A549 (cell line): ENCODE data around the gene COX7A2. TPM values are rescaled to one million over a fixed set of nuclear protein-coding genes. Genes with fewer than 3 reads are reported as not detected.

Experiments used
- ATAC-seq, 2 experiments: fragments of 200-7000 bp in 1 of 2; fragments of >200 bp in 1 of 2; cut with Nextera tagmentation in 1 of 2; cut with Tn5 transposase in 1 of 2; 3 replicates each; pipeline versions ENCODE4 v1.8.0 to v1.9.1; 2018 to 2020; ENCODE audit warnings: mild to moderate bottlenecking in 1 of 2, moderate library complexity in 1 of 2
- CTCF ChIA-PET: fragments of 300-600 bp; sonication (Branson Sonifier 250); formaldehyde crosslinking; extraction: SDS; loops from one replicate; lab custom pipeline; 2021; ENCODE audit warnings: antibody characterized with exemption, inconsistent platforms; lab: Yijun Ruan, JAX
- POLR2A ChIA-PET: fragments of 350-600 bp; formaldehyde crosslinking; extraction: SDS; loops from one replicate; lab custom pipeline; 2021; ENCODE audit warnings: antibody characterized with exemption, inconsistent platforms; lab: Yijun Ruan, JAX
- DNase-seq, 2 experiments: peaks; one replicate each; pipeline versions ENCODE4 v3.0.0 to v3.0.0-alpha.2; 2011 to 2016; ENCODE audit warnings: low read depth in 1 of 2, low spot score in 1 of 2
- FAIRE-seq: peaks from 2 replicates; lab custom pipeline; 2011; peaks lifted over from hg19 to GRCh38; lab: Jason Lieb, UNC
- H3K27ac ChIP-seq, 2 experiments: fragments of >200 bp; sonication (Bioruptor Twin); formaldehyde crosslinking; 3 replicates each; pipeline ENCODE4 v1.5.1; 2016 to 2017
- H3K4me1 ChIP-seq: fragments of >200 bp; sonication (Bioruptor Twin); formaldehyde crosslinking; 3 replicates; pipeline ENCODE4 v1.6.1; 2016
- H3K4me2 ChIP-seq: fragments of >200 bp; sonication (Bioruptor Twin); formaldehyde crosslinking; 3 replicates; pipeline ENCODE4 v1.6.1; 2016
- H3K4me3 ChIP-seq: fragments of >200 bp; sonication (Bioruptor Twin); formaldehyde crosslinking; 3 replicates; pipeline ENCODE4 v1.5.1; 2016
- H3K9me3 ChIP-seq: fragments of >200 bp; sonication (Bioruptor Twin); formaldehyde crosslinking; 3 replicates; pipeline ENCODE4 v1.6.1; 2016
- BHLHE40 ChIP-seq: IDR thresholded peaks from 2 replicates; pipeline ENCODE4 v1.6.1; 2012; ENCODE audit warnings: low read depth, low read length, inconsistent platforms
- CEBPB ChIP-seq, 2 experiments: fragments of >200 bp in 1 of 2; sonication (Bioruptor Twin) in 1 of 2; formaldehyde crosslinking in 1 of 2; IDR thresholded peaks; 2 replicates each; pipeline ENCODE4 v1.6.1; 2012 to 2016
- CHD2 ChIP-seq: fragments of 150-350 bp; IDR thresholded peaks from 2 replicates; pipeline ENCODE4 v1.6.1; 2014; ENCODE audit warnings: low read length; ENCODE audit not compliant: partially characterized antibody
- EHMT2 ChIP-seq: fragments of 200-600 bp; sonication (generic); IDR thresholded peaks from 2 replicates; pipeline ENCODE4 v1.6.1; 2016; ENCODE audit warnings: antibody characterized with exemption, low read depth, mild to moderate bottlenecking, moderate library complexity
- EP300 ChIP-seq, 2 experiments: fragments of >200 bp; sonication (Bioruptor Twin); formaldehyde crosslinking; IDR thresholded peaks; 2 replicates in 1 of 2; 3 replicates in 1 of 2; pipeline ENCODE4 v1.6.1; 2016 to 2017
- FOSL2 ChIP-seq, 2 experiments: fragments of 450-650 bp in 1 of 2; fragments of >200 bp in 1 of 2; sonication (Bioruptor Twin) in 1 of 2; formaldehyde crosslinking; IDR thresholded peaks; 2 replicates each; pipeline versions ENCODE4 v1.5.0 to v1.6.1; 2016 to 2020; ENCODE audit warnings: mild to moderate bottlenecking in 1 of 2, moderate library complexity in 1 of 2
- FOXS1 ChIP-seq: fragments of 250-450 bp; sonication (Bioruptor Pico); IDR thresholded peaks from 2 replicates; pipeline ENCODE4 v1.5.0; 2020; ENCODE audit warnings: mild to moderate bottlenecking, moderate library complexity
- HEYL ChIP-seq: fragments of 250-450 bp; sonication (Bioruptor Pico); IDR thresholded peaks from 2 replicates; pipeline ENCODE4 v1.8.0; 2021; ENCODE audit warnings: mild to moderate bottlenecking, moderate library complexity
- HOXA7 ChIP-seq: fragments of 250-450 bp; sonication (Bioruptor Pico); IDR thresholded peaks from 2 replicates; pipeline ENCODE4 v1.5.0; 2020; ENCODE audit warnings: mild to moderate bottlenecking, moderate library complexity
- HOXB13 ChIP-seq: fragments of 250-450 bp; sonication (Bioruptor Pico); IDR thresholded peaks from 2 replicates; pipeline ENCODE4 v1.5.0; 2020; ENCODE audit warnings: low read depth, mild to moderate bottlenecking, moderate library complexity
- HOXB5 ChIP-seq: fragments of 250-450 bp; sonication (Bioruptor Pico); IDR thresholded peaks from 2 replicates; pipeline ENCODE4 v1.5.0; 2020; ENCODE audit warnings: mild to moderate bottlenecking, moderate library complexity
- JUN ChIP-seq, 2 experiments: fragments of >200 bp; sonication (Bioruptor Twin); formaldehyde crosslinking; IDR thresholded peaks; 2 replicates in 1 of 2; 3 replicates in 1 of 2; pipeline ENCODE4 v1.6.1; 2016 to 2017
- KDM1A ChIP-seq: fragments of 200-600 bp; sonication (generic); IDR thresholded peaks from 2 replicates; pipeline ENCODE4 v1.6.1; 2016; ENCODE audit warnings: low read depth, mild to moderate bottlenecking
- NFE2L2 ChIP-seq: fragments of 150-350 bp; conservative IDR thresholded peaks from 2 replicates; pipeline ENCODE4 v1.6.1; 2014; ENCODE audit warnings: low read length
- NR3C1 ChIP-seq: fragments of >200 bp; sonication (Bioruptor Twin); formaldehyde crosslinking; IDR thresholded peaks from 3 replicates; pipeline ENCODE4 v1.6.1; 2017
- POLR2A ChIP-seq: IDR thresholded peaks from 2 replicates; pipeline ENCODE4 v1.6.1; 2012; ENCODE audit warnings: mild to moderate bottlenecking, low read length
- POLR2AphosphoS2 ChIP-seq: conservative IDR thresholded peaks from 2 replicates; pipeline ENCODE4 v1.6.1; 2012; ENCODE audit warnings: low read length, improper control_type of control experiment, inconsistent platforms
- RCOR1 ChIP-seq: fragments of 150-350 bp; IDR thresholded peaks from 2 replicates; pipeline ENCODE4 v1.6.1; 2014; ENCODE audit warnings: antibody characterized with exemption, low read length, low read depth
- RNF2 ChIP-seq: fragments of 200-600 bp; sonication (generic); IDR thresholded peaks from 2 replicates; pipeline ENCODE4 v1.6.1; 2016; ENCODE audit warnings: low read depth, mild to moderate bottlenecking, antibody characterized with exemption, moderate library complexity, borderline replicate concordance
- TFCP2L1 ChIP-seq: fragments of 250-450 bp; sonication (Bioruptor Pico); IDR thresholded peaks from 2 replicates; pipeline ENCODE4 v1.5.0; 2021; ENCODE audit warnings: mild to moderate bottlenecking
- WGBS: methylation state at CpG from one replicate; pipeline ENCODE4 v1.1.6; 2017; ENCODE audit errors: missing lambda C conversion rate; 5-methylcytosine and 5-hydroxymethylcytosine counted together
- polyA plus RNA-seq, 4 experiments: library from polyadenylated mRNA; depleted of rRNA in 3 of 4; stranded (reverse); fragments of >200 nt; fragmentation: RNase III in 1 of 4; extraction: RNeasy Plus Mini Kit Qiagen cat#74134 plus additional on column Dnase treatment in 1 of 4; gene quantifications; 2 replicates in 3 of 4; 3 replicates in 1 of 4; pipeline ENCODE4 v1.2.3, GENCODE V29; 2011 to 2017
- TF ChIP-seq, protein P1 (sequence below): IDR thresholded peaks from 2 replicates; pipeline ENCODE4 v1.6.1; 2012; ENCODE audit warnings: low read depth, borderline replicate concordance
- TF ChIP-seq, protein P2 (sequence below): fragments of 250-450 bp; sonication (Bioruptor Pico); IDR thresholded peaks from 2 replicates; pipeline ENCODE4 v1.5.0; 2021; ENCODE audit warnings: mild to moderate bottlenecking, moderate library complexity, borderline replicate concordance
- TF ChIP-seq, protein P3 (sequence below): fragments of 250-450 bp; sonication (Bioruptor Pico); IDR thresholded peaks from 2 replicates; pipeline ENCODE4 v1.5.0; 2020; ENCODE audit warnings: low read depth, mild to moderate bottlenecking, moderate library complexity
- TF ChIP-seq, protein P4 (sequence below): fragments of 200-600 bp; sonication (generic); IDR thresholded peaks from 2 replicates; pipeline ENCODE4 v1.6.1; 2016; ENCODE audit warnings: antibody characterized with exemption, mild to moderate bottlenecking, moderate library complexity
- TF ChIP-seq, protein P5 (sequence below): IDR thresholded peaks from 2 replicates; pipeline ENCODE4 v1.6.1; 2012

The COX7A2 gene
- polyA plus RNA-seq, 2 of the 4 experiments (the other 2 are of a cell fraction): 271 to 464 TPM

DNA sequence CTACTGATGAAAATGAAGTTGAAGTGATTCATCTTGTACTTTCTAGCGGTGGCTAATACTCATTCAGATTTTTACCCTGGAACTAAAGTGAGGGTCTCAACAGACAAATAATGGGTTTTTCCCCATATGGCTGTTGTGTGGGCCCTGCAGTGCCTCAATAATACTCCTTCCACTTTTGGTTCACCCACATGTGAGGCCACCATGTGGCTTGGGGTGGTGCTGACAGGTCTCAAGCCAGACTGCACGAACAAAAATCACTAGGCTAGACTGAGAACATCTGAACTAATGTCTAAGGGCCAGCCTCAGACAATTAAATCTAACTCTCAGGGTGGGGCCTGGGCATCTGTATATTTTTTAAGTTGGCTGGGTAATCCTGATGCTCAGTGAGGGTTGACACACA lies 29.9 kb downstream of the COX7A2 start:
- CTCF ChIA-PET: interaction anchor here (0.6 to 1.2 kb wide), 3 partner anchors 1123 to 1946 kb away, joined by 3 read pairs; no protein-coding TSS in a partner anchor
- POLR2A ChIA-PET: no interaction called here
- no peak for TF ChIP-seq KDM1A
- no peak for TF ChIP-seq CEBPB (IDR thresholded peaks at IDR 0.05)
- TF ChIP-seq NR3C1: no peak
- no peak for TF ChIP-seq JUN (IDR thresholded peaks at IDR 0.05)
- TF ChIP-seq, protein P1, sequence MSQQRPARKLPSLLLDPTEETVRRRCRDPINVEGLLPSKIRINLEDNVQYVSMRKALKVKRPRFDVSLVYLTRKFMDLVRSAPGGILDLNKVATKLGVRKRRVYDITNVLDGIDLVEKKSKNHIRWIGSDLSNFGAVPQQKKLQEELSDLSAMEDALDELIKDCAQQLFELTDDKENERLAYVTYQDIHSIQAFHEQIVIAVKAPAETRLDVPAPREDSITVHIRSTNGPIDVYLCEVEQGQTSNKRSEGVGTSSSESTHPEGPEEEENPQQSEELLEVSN: no peak
- no peak for TF ChIP-seq FOXS1 (CRISPR knock-in tag)
- TF ChIP-seq FOSL2 (IDR thresholded peaks at IDR 0.05): no peak
- no peak for TF ChIP-seq FOSL2 (CRISPR knock-in tag; IDR thresholded peaks at IDR 0.05)
- no peak for TF ChIP-seq BHLHE40
- TF ChIP-seq RNF2: no peak
- TF ChIP-seq, protein P2, sequence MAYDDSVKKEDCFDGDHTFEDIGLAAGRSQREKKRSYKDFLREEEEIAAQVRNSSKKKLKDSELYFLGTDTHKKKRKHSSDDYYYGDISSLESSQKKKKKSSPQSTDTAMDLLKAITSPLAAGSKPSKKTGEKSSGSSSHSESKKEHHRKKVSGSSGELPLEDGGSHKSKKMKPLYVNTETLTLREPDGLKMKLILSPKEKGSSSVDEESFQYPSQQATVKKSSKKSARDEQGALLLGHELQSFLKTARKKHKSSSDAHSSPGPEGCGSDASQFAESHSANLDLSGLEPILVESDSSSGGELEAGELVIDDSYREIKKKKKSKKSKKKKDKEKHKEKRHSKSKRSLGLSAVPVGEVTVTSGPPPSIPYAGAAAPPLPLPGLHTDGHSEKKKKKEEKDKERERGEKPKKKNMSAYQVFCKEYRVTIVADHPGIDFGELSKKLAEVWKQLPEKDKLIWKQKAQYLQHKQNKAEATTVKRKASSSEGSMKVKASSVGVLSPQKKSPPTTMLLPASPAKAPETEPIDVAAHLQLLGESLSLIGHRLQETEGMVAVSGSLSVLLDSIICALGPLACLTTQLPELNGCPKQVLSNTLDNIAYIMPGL: no peak
- no peak for TF ChIP-seq EHMT2
- TF ChIP-seq, protein P3, sequence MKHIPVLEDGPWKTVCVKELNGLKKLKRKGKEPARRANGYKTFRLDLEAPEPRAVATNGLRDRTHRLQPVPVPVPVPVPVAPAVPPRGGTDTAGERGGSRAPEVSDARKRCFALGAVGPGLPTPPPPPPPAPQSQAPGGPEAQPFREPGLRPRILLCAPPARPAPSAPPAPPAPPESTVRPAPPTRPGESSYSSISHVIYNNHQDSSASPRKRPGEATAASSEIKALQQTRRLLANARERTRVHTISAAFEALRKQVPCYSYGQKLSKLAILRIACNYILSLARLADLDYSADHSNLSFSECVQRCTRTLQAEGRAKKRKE (CRISPR knock-in tag): no peak
- TF ChIP-seq HOXB5 (CRISPR knock-in tag): no peak
- no peak for TF ChIP-seq TFCP2L1 (CRISPR knock-in tag)
- TF ChIP-seq CHD2: no peak
- TF ChIP-seq EP300 (IDR thresholded peaks at IDR 0.05): no peak
- TF ChIP-seq, protein P4, sequence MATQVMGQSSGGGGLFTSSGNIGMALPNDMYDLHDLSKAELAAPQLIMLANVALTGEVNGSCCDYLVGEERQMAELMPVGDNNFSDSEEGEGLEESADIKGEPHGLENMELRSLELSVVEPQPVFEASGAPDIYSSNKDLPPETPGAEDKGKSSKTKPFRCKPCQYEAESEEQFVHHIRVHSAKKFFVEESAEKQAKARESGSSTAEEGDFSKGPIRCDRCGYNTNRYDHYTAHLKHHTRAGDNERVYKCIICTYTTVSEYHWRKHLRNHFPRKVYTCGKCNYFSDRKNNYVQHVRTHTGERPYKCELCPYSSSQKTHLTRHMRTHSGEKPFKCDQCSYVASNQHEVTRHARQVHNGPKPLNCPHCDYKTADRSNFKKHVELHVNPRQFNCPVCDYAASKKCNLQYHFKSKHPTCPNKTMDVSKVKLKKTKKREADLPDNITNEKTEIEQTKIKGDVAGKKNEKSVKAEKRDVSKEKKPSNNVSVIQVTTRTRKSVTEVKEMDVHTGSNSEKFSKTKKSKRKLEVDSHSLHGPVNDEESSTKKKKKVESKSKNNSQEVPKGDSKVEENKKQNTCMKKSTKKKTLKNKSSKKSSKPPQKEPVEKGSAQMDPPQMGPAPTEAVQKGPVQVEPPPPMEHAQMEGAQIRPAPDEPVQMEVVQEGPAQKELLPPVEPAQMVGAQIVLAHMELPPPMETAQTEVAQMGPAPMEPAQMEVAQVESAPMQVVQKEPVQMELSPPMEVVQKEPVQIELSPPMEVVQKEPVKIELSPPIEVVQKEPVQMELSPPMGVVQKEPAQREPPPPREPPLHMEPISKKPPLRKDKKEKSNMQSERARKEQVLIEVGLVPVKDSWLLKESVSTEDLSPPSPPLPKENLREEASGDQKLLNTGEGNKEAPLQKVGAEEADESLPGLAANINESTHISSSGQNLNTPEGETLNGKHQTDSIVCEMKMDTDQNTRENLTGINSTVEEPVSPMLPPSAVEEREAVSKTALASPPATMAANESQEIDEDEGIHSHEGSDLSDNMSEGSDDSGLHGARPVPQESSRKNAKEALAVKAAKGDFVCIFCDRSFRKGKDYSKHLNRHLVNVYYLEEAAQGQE: no peak
- TF ChIP-seq, protein P5, sequence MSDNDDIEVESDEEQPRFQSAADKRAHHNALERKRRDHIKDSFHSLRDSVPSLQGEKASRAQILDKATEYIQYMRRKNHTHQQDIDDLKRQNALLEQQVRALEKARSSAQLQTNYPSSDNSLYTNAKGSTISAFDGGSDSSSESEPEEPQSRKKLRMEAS: no peak
- TF ChIP-seq NFE2L2: no peak
- no peak for TF ChIP-seq RCOR1
- no peaks in the 10 kb centered on the region for H3K9me3 ChIP-seq
- DNase-seq (no peak), FAIRE-seq (no peak), ATAC-seq (peak in 1 of 2 experiments; percentile 40; a peak in 1 of 6 replicates)
- 81% methylated on average over 1 of the region's 2 CpGs for WGBS
- 0 out of 3 replicates have a peak, but pooled peaks cover 7% of the 10 kb centered on the region for H3K4me1 ChIP-seq
- H3K4me2 ChIP-seq: no peak overlapping the region
- no peak overlapping the region for H3K4me3 ChIP-seq
- H3K27ac ChIP-seq: no peak overlapping the region

DNA sequence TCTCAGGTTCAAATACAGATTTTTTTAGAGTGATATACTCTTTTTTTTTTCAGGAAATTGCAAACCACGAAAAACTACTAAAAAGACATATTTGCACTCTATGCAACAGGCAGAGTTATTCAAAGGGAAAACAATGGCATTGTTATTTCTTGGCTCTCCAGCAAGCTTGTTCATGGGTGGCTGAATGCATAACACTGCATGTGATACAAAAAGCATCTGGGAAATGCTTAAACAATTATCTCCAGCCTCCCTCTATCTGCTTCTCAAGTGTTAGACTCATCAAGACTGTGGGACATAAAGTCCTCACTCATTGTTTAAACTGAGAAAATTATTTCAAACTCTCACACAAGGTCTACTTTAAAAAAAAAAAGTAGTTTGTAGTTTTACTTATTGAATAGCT lies 30.5 kb downstream of the COX7A2 start:
- Histone ChIP-seq H3K4me2 (no peak overlapping the region), H3K4me1 (0 out of 3 replicates have a peak, but pooled peaks cover 7% of the 10 kb centered on the region), H3K9me3 (no peaks in the 10 kb centered on the region), H3K27ac (no peak overlapping the region), H3K4me3 (no peak overlapping the region)
- TF ChIP-seq, protein P1: no peak
- TF ChIP-seq, protein P4: no peak
- TF ChIP-seq POLR2AphosphoS2: no peak
- TF ChIP-seq KDM1A: no peak
- TF ChIP-seq HEYL: no peak
- no peak for TF ChIP-seq HOXB13 (CRISPR knock-in tag)
- TF ChIP-seq NFE2L2: no peak
- no peak for TF ChIP-seq POLR2A
- no peak for TF ChIP-seq FOXS1 (CRISPR knock-in tag)
- TF ChIP-seq RCOR1: no peak
- TF ChIP-seq HOXA7 (CRISPR knock-in tag): no peak
- DNase-seq (no peak), FAIRE-seq (no peak), ATAC-seq (no peak)
- CTCF ChIA-PET: interaction anchor here (0.6 to 1.2 kb wide), 2 partner anchors 1480 to 1947 kb away, joined by 3 read pairs; no protein-coding TSS in a partner anchor
- POLR2A ChIA-PET: no interaction called here
- 29% methylated on average over 1 of the region's 1 CpG for WGBS
